CD4-positive, alpha-beta T cell treated with Interferon gamma for 1 hour (primary cell): Measurements from ENCODE around the gene DUSP28.
"Not testable (repeated sequence)": the region's sequence is repeated elsewhere in the genome, so short reads cannot be mapped to it uniquely, and the experiment has no call there.

Source experiments
- DNase-seq: peaks from one replicate; pipeline ENCODE4 v3.0.0-alpha.2; 2020

Gene DUSP28

GRCh38 chr2:240528406-240529040 is 31.6 kb upstream of the DUSP28 start:
- DNase-seq = no peak

- DNase-seq = no peak
These were observed 30.7 kb upstream of the DUSP28 start for GRCh38 chr2:240529344-240529999.

GRCh38 chr2:240530181-240530580 is 30.0 kb upstream of the DUSP28 start:
- no peak for DNase-seq

GRCh38 chr2:240531038-240531437 is 29.1 kb upstream of the DUSP28 start:
- no peak for DNase-seq

- no peak for DNase-seq
These were observed 28.0 kb upstream of the DUSP28 start for GRCh38 chr2:240532031-240532775.

GRCh38 chr2:240538031-240538780 is 22.0 kb upstream of the DUSP28 start:
- DNase-seq = no peak

- DNase-seq = not testable (repeated sequence)
These were observed 21.1 kb upstream of the DUSP28 start for GRCh38 chr2:240539101-240539500.

- DNase-seq = no peak
These were observed 20.3 kb upstream of the DUSP28 start for GRCh38 chr2:240539906-240540305.

GRCh38 chr2:240551288-240551687 is 8.9 kb upstream of the DUSP28 start:
- DNase-seq = no peak

- no peak for DNase-seq
These were observed 8.3 kb upstream of the DUSP28 start for GRCh38 chr2:240551811-240552210.

- no peak for DNase-seq
These were observed 6.1 kb upstream of the DUSP28 start for GRCh38 chr2:240553956-240554480.

- no peak for DNase-seq
These were observed 5.2 kb upstream of the DUSP28 start for GRCh38 chr2:240554767-240555493.

- DNase-seq = no peak
These were observed 4.5 kb upstream of the DUSP28 start for GRCh38 chr2:240555541-240556250.

GRCh38 chr2:240556553-240557100 is 3.5 kb upstream of the DUSP28 start:
- peak; percentile 65 for DNase-seq

- DNase-seq = no peak
These were observed 2.9 kb upstream of the DUSP28 start for GRCh38 chr2:240557101-240557751.

GRCh38 chr2:240557808-240558207 is 2.3 kb upstream of the DUSP28 start, which contains the start of gene ANKMY1:
ANKMY1 (minus strand) TSS chr2:240557988; CDS start chr2:240557335, 653 bp downstream.
- DNase-seq = peak; percentile 66

GRCh38 chr2:240558236-240558761 is 1.9 kb upstream of the DUSP28 start:
- no peak for DNase-seq

GRCh38 chr2:240559286-240559685 is 871 bp upstream of the DUSP28 start:
- DNase-seq = no peak

GRCh38 chr2:240560480-240561324 is 545 bp downstream of the DUSP28 start:
- peak; percentile 97 for DNase-seq
